ENCODE measurements around the gene ZNF143. TPM values are rescaled to one million over a fixed set of nuclear protein-coding genes. Genes with fewer than 3 reads are reported as not detected.

Gene ZNF143
- total RNA-seq, 1 donor from 2014 or later: 36.6 TPM

DNA sequence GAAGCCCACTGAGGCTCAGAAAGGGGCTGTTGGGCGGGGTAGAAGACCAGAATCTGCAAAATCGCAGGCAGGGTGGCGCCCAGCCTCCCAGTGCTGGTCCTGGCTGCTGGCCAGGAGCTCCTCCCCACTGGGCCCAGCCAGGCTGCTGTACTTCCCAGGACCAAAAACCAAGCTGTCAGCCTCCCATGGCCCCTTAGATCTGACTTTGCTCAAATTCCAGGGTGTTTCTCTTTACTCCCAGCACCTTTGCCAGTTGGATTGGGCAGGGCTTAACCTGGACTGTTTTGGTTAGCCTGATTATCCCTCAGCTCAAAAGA is 68.5 kb downstream of the ZNF143 start:
- DNase-seq (ENCODE audit: extremely low spot score in 2 of 2): no peak
- intact Hi-C loops (cut with DNase I): no loop called here

GRCh38 chr11:9530020-9530621 is 69.3 kb downstream of the ZNF143 start:
- Histone ChIP-seq H3K9me3 (no peaks in the 10 kb centered on the region), H3K27ac (peak overlapping the region; percentile 45), H3K36me3 (peaks cover 0 to 8% of the 10 kb centered on the region in 2 donors), H3K27me3 (no peaks in the 10 kb centered on the region), H3K4me1 (peaks cover 61% of the 10 kb centered on the region), H3K4me3 (no peak overlapping the region)
- intact Hi-C loops (cut with DNase I): loop anchor here (10.0 kb wide), 1 partner anchor 75 kb away; no protein-coding TSS in a partner anchor
- no peak for DNase-seq (ENCODE audit: extremely low spot score in 2 of 2)
- TF ChIP-seq POLR2AphosphoS5 (IDR thresholded peaks at IDR 0.05; ENCODE audit: insufficient read depth in 1 of 2, low read depth in 1 of 2) (peak in 1 of 2 donors; percentile 30), POLR2A (IDR thresholded peaks at IDR 0.05) (no peak)

More for the DNA sequence above, 68.5 kb downstream of the ZNF143 start:
- Histone ChIP-seq H3K27ac (peak overlapping the region; percentile 45), H3K4me1 (peaks cover 61% of the 10 kb centered on the region), H3K27me3 (no peaks in the 10 kb centered on the region), H3K9me3 (no peaks in the 10 kb centered on the region), H3K36me3 (peaks cover 0 to 8% of the 10 kb centered on the region in 2 donors), H3K4me3 (no peak overlapping the region)
- no peak for TF ChIP-seq POLR2AphosphoS5 (IDR thresholded peaks at IDR 0.05; ENCODE audit: insufficient read depth in 1 of 2, low read depth in 1 of 2)
- TF ChIP-seq, protein P1, sequence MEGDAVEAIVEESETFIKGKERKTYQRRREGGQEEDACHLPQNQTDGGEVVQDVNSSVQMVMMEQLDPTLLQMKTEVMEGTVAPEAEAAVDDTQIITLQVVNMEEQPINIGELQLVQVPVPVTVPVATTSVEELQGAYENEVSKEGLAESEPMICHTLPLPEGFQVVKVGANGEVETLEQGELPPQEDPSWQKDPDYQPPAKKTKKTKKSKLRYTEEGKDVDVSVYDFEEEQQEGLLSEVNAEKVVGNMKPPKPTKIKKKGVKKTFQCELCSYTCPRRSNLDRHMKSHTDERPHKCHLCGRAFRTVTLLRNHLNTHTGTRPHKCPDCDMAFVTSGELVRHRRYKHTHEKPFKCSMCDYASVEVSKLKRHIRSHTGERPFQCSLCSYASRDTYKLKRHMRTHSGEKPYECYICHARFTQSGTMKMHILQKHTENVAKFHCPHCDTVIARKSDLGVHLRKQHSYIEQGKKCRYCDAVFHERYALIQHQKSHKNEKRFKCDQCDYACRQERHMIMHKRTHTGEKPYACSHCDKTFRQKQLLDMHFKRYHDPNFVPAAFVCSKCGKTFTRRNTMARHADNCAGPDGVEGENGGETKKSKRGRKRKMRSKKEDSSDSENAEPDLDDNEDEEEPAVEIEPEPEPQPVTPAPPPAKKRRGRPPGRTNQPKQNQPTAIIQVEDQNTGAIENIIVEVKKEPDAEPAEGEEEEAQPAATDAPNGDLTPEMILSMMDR (IDR thresholded peaks at IDR 0.05): no peak
- TF ChIP-seq POLR2A (IDR thresholded peaks at IDR 0.05): no peak

- Histone ChIP-seq H3K4me3 (no peak overlapping the region), H3K4me1 (peaks cover 61% of the 10 kb centered on the region), H3K9me3 (no peaks in the 10 kb centered on the region), H3K27me3 (no peaks in the 10 kb centered on the region), H3K36me3 (peaks cover 0 to 3% of the 10 kb centered on the region in 2 donors), H3K27ac (no peak overlapping the region)
- intact Hi-C loops (cut with DNase I): loop anchor here (10.0 kb wide), 1 partner anchor 74 kb away; no protein-coding TSS in a partner anchor
- no peak for DNase-seq (ENCODE audit: extremely low spot score in 2 of 2)
- TF ChIP-seq, protein P1 (IDR thresholded peaks at IDR 0.05): no peak
- TF ChIP-seq POLR2A (IDR thresholded peaks at IDR 0.05) (no peak), POLR2AphosphoS5 (IDR thresholded peaks at IDR 0.05; ENCODE audit: insufficient read depth in 1 of 2, low read depth in 1 of 2) (no peak)
These were observed 70.3 kb downstream of the ZNF143 start for GRCh38 chr11:9530901-9531625.

DNA sequence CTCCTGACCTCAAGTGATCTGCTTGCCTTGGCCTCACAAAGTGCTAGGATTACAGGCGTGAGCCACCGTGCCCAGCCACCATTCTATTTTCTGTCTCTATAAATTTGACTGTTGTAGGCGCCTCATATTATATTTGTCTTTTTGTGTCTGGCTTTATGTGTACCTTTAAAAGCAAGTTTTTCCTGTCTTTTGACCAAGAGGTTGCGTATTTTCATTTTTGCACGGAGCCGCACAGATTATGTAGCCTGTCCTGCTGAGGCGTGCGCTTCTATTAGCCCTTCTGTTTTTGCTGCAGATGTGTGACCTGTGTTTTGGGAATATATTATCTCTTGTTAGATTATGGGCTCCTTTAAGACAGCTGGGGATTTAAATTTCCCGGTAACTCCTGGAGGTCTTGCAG is 72.2 kb downstream of the ZNF143 start:
- H3K27ac ChIP-seq: no peak overlapping the region
- intact Hi-C loops (cut with DNase I): loop anchor here (10.0 kb wide), 1 partner anchor 72 kb away; no protein-coding TSS in a partner anchor

GRCh38 chr11:9533736-9534473 is 73.1 kb downstream of the ZNF143 start:
- TF ChIP-seq POLR2A (IDR thresholded peaks at IDR 0.05) (no peak), POLR2AphosphoS5 (IDR thresholded peaks at IDR 0.05; ENCODE audit: insufficient read depth in 1 of 2, low read depth in 1 of 2) (no peak)
- TF ChIP-seq, protein P1 (IDR thresholded peaks at IDR 0.05): no peak
- Histone ChIP-seq H3K36me3 (no peaks in the 10 kb centered on the region), H3K27me3 (no peaks in the 10 kb centered on the region), H3K27ac (no peak overlapping the region), H3K9me3 (no peaks in the 10 kb centered on the region), H3K4me3 (no peak overlapping the region), H3K4me1 (peaks cover 37% of the 10 kb centered on the region)
- no peak for DNase-seq (ENCODE audit: extremely low spot score in 2 of 2)
- intact Hi-C loops (cut with DNase I): loop anchor here (10.0 kb wide), 1 partner anchor 71 kb away; no protein-coding TSS in a partner anchor

More for the DNA sequence above, 72.2 kb downstream of the ZNF143 start:
- H3K36me3 ChIP-seq: no peaks in the 10 kb centered on the region
- DNase-seq (ENCODE audit: extremely low spot score in 2 of 2): no peak
- no peak overlapping the region for H3K4me3 ChIP-seq
- TF ChIP-seq POLR2A (IDR thresholded peaks at IDR 0.05) (no peak), POLR2AphosphoS5 (IDR thresholded peaks at IDR 0.05; ENCODE audit: insufficient read depth in 1 of 2, low read depth in 1 of 2) (no peak)
- TF ChIP-seq, protein P1 (IDR thresholded peaks at IDR 0.05): no peak
- H3K9me3 ChIP-seq: no peaks in the 10 kb centered on the region
- H3K27me3 ChIP-seq: no peaks in the 10 kb centered on the region
- peaks cover 44% of the 10 kb centered on the region for H3K4me1 ChIP-seq

Measured in vagina (tissue), 2 donors.